HEK293 (cell line): ENCODE measurements around the gene SLC48A1.
A peak's percentile ranks its signal among the peaks of the same experiment; 100 is the strongest.

Experiments
- CTCF ChIA-PET: fragments of 350-600 bp; formaldehyde crosslinking; extraction: SDS; loops from one replicate; lab custom pipeline; 2021; ENCODE audit warnings: antibody characterized with exemption; lab: Yijun Ruan, JAX
- POLR2A ChIA-PET: fragments of 300-600 bp; formaldehyde crosslinking; extraction: SDS; loops from one replicate; lab custom pipeline; 2020; ENCODE audit warnings: antibody characterized with exemption, inconsistent platforms; lab: Yijun Ruan, JAX
- H3K27ac ChIP-seq: fragments of 200-500 bp; sonication (Bioruptor generic); 2 replicates; pipeline ENCODE4 v1.5.1; 2014; ENCODE audit warnings: low read depth, low read length, control low read depth, inconsistent platforms; ENCODE audit errors: extremely low read depth
- H3K36me3 ChIP-seq, 2 experiments: fragments of 200-500 bp in 1 of 2; sonication (Bioruptor generic) in 1 of 2; 1 replicate in 1 of 2; 2 replicates in 1 of 2; pipeline ENCODE4 v1.5.1; 2014 to 2017; ENCODE audit warnings: inconsistent platforms in 2 of 2, low read length in 2 of 2; ENCODE audit not compliant: control insufficient read depth in 2 of 2, insufficient read depth in 1 of 2
- H3K4me1 ChIP-seq: fragments of 200-500 bp; sonication (Bioruptor generic); 2 replicates; pipeline ENCODE4 v1.5.1; 2014; ENCODE audit warnings: mild to moderate bottlenecking, low read length, inconsistent platforms; ENCODE audit not compliant: control insufficient read depth, insufficient read depth
- H3K4me3 ChIP-seq: 2 replicates; pipeline ENCODE4 v1.5.1; 2011; ENCODE audit warnings: low read depth, mild to moderate bottlenecking, control low read depth, low read length, moderate library complexity
- H3K9me3 ChIP-seq: fragments of 200-500 bp; sonication (Bioruptor generic); 2 replicates; pipeline ENCODE4 v1.5.1; 2014; ENCODE audit warnings: low read depth, low read length, inconsistent platforms; ENCODE audit not compliant: control insufficient read depth, insufficient read depth
- CTCF ChIP-seq: fragments of 450-650 bp; formaldehyde crosslinking; IDR thresholded peaks from 2 replicates; pipeline ENCODE4 v1.5.1; 2016; ENCODE audit warnings: missing biosample characterization, missing genetic modification characterization
- GLIS1 ChIP-seq: fragments of 450-650 bp; formaldehyde crosslinking; IDR thresholded peaks from 2 replicates; pipeline ENCODE4 v1.5.1; 2016; ENCODE audit warnings: missing biosample characterization, missing genetic modification characterization
- KLF16 ChIP-seq: fragments of 450-650 bp; formaldehyde crosslinking; IDR thresholded peaks from 2 replicates; pipeline ENCODE4 v1.5.1; 2017; ENCODE audit warnings: missing biosample characterization, missing genetic modification characterization
- PRDM1 ChIP-seq: fragments of 450-650 bp; formaldehyde crosslinking; IDR thresholded peaks from 2 replicates; pipeline ENCODE4; 2016; ENCODE audit warnings: missing biosample characterization, missing genetic modification characterization
- YY1 ChIP-seq: fragments of 450-650 bp; formaldehyde crosslinking; IDR thresholded peaks from 2 replicates; pipeline ENCODE4 v1.5.1; 2018; ENCODE audit warnings: missing biosample characterization, missing genetic modification characterization
- ZEB2 ChIP-seq: fragments of 450-650 bp; formaldehyde crosslinking; IDR thresholded peaks from 2 replicates; pipeline ENCODE4 v1.5.1; 2016; ENCODE audit warnings: missing biosample characterization, missing genetic modification characterization
- ZFP69B ChIP-seq: fragments of 450-650 bp; formaldehyde crosslinking; IDR thresholded peaks from 2 replicates; pipeline ENCODE4 v1.5.1; 2016; ENCODE audit warnings: missing biosample characterization, missing genetic modification characterization
- ZNF155 ChIP-seq: fragments of 450-650 bp; formaldehyde crosslinking; IDR thresholded peaks from 2 replicates; pipeline ENCODE4 v1.5.1; 2016; ENCODE audit warnings: missing biosample characterization, missing genetic modification characterization
- ZNF214 ChIP-seq: fragments of 450-650 bp; formaldehyde crosslinking; IDR thresholded peaks from 2 replicates; pipeline ENCODE4 v1.5.1; 2017; ENCODE audit warnings: missing biosample characterization, mild to moderate bottlenecking, missing genetic modification characterization, borderline replicate concordance
- ZNF223 ChIP-seq: fragments of 450-650 bp; formaldehyde crosslinking; IDR thresholded peaks from 2 replicates; pipeline ENCODE4 v1.5.1; 2016; ENCODE audit warnings: missing biosample characterization, missing genetic modification characterization
- ZNF311 ChIP-seq: fragments of 450-650 bp; formaldehyde crosslinking; IDR thresholded peaks from 2 replicates; pipeline ENCODE4 v1.5.1; 2017; ENCODE audit warnings: missing biosample characterization, missing genetic modification characterization, borderline replicate concordance
- ZNF48 ChIP-seq: fragments of 450-650 bp; formaldehyde crosslinking; IDR thresholded peaks from 2 replicates; pipeline ENCODE4 v1.5.1; 2016; ENCODE audit warnings: missing biosample characterization, missing genetic modification characterization
- ZNF513 ChIP-seq: fragments of 450-650 bp; IDR thresholded peaks from 2 replicates; pipeline ENCODE4 v1.5.1; 2018; ENCODE audit warnings: missing biosample characterization, missing genetic modification characterization
- ZNF514 ChIP-seq: fragments of 450-650 bp; formaldehyde crosslinking; IDR thresholded peaks from 2 replicates; pipeline ENCODE4 v1.5.1; 2016; ENCODE audit warnings: missing biosample characterization, missing genetic modification characterization
- ZNF560 ChIP-seq: fragments of 450-650 bp; formaldehyde crosslinking; IDR thresholded peaks from 2 replicates; pipeline ENCODE4 v1.5.1; 2017; ENCODE audit warnings: missing biosample characterization, missing genetic modification characterization, borderline replicate concordance
- ZNF561 ChIP-seq: fragments of 450-650 bp; IDR thresholded peaks from 2 replicates; pipeline ENCODE4 v1.5.1; 2018; ENCODE audit warnings: missing biosample characterization, missing genetic modification characterization, borderline replicate concordance
- ZNF596 ChIP-seq: fragments of 450-650 bp; IDR thresholded peaks from 2 replicates; pipeline ENCODE4 v1.5.0; 2018; ENCODE audit warnings: missing biosample characterization, mild to moderate bottlenecking, missing genetic modification characterization, moderate library complexity
- ZNF623 ChIP-seq: fragments of 450-650 bp; formaldehyde crosslinking; IDR thresholded peaks from 2 replicates; pipeline ENCODE4 v1.5.1; 2016; ENCODE audit warnings: missing biosample characterization, missing genetic modification characterization
- ZNF654 ChIP-seq: fragments of 450-650 bp; formaldehyde crosslinking; IDR thresholded peaks from 2 replicates; pipeline ENCODE4 v1.5.1; 2016; ENCODE audit warnings: low read depth, missing biosample characterization, missing genetic modification characterization
- ZNF660 ChIP-seq: fragments of 450-650 bp; IDR thresholded peaks from 2 replicates; pipeline ENCODE4 v1.5.1; 2018; ENCODE audit warnings: missing biosample characterization, mild to moderate bottlenecking, missing genetic modification characterization
- ZNF768 ChIP-seq: fragments of 450-650 bp; formaldehyde crosslinking; IDR thresholded peaks from 2 replicates; pipeline ENCODE4 v1.5.1; 2018; ENCODE audit warnings: missing biosample characterization, mild to moderate bottlenecking, missing genetic modification characterization
- ZSCAN30 ChIP-seq: fragments of 450-650 bp; IDR thresholded peaks from 2 replicates; pipeline ENCODE4 v1.5.1; 2018; ENCODE audit warnings: missing biosample characterization, mild to moderate bottlenecking, missing genetic modification characterization, moderate library complexity
- TF ChIP-seq, protein P1 (sequence below): fragments of 450-650 bp; formaldehyde crosslinking; IDR thresholded peaks from 2 replicates; pipeline ENCODE4 v1.5.1; 2017; ENCODE audit warnings: missing biosample characterization, mild to moderate bottlenecking, missing genetic modification characterization, moderate library complexity
- TF ChIP-seq, protein P2 (sequence below): fragments of 450-650 bp; formaldehyde crosslinking; IDR thresholded peaks from 2 replicates; pipeline ENCODE4 v1.5.1; 2016; ENCODE audit warnings: missing biosample characterization, missing genetic modification characterization, low read depth
- TF ChIP-seq, protein P3 (sequence below): IDR thresholded peaks from 2 replicates; pipeline ENCODE4 v1.6.1; 2011; ENCODE audit warnings: mild to moderate bottlenecking, low read depth, low read length, borderline replicate concordance

SLC48A1 gene

GRCh38 chr12:47743311-47743860, 29.7 kb upstream of the SLC48A1 start:
- POLR2A ChIA-PET = interaction anchor here (1.0 to 4.0 kb wide), 6 partner anchors 24 to 162 kb away, joined by 3 to 34 read pairs (median 4); partner anchors contain the start of gene VDR
- CTCF ChIA-PET = interaction anchor here (0.7 to 13.5 kb wide), 28 partner anchors 14 to 439 kb away, joined by 3 to 784 read pairs (median 5); partner anchors contain the start of genes ENDOU, HDAC7, RAPGEF3 and SLC48A1
- TF ChIP-seq GLIS1 (tag by site-specific recombination) (0 out of 2 replicates have a peak, but pooled peaks have one; percentile 3), ZNF561 (tag by site-specific recombination) (no peak)
- TF ChIP-seq, all 188 proteins: peak for 1
- H3K9me3 ChIP-seq = no peaks in the 10 kb centered on the region
- H3K4me3 ChIP-seq = no peak overlapping the region
- no peaks in the 10 kb centered on the region for H3K36me3 ChIP-seq
- H3K4me1 ChIP-seq = no peaks in the 10 kb centered on the region
- no peak overlapping the region for H3K27ac ChIP-seq

DNA sequence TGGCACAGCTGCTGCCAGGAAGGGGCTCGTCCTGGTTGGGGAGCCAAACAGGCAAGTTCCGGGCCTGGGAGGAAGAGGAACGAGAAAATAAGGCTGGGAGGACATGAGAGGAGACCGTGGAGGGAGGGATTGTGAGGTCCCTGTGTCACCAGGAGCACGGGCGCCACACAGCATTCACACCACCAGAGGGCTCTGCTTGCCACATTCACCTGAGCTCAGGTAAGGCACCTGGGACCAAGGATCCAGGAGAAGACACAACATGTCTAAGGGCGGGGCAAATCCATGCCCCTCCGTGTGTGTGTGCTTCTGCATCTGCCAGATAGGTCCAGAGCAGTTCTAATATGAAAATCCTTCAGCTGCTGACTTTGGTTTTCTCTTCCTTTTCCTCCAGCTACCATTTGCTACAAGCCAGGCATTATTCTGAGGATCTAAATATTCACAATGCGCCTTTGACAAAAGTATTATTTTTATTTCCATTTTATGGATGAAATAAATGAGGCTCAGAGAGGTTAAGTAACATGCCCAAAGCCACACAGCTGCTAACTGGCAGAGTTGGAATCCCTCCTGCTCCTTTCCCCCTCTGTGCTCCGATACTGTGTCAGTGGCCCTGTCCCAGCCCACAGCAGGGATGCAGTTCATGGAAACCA, 28.9 kb upstream of the SLC48A1 start:
- Histone ChIP-seq H3K4me3 (no peak overlapping the region), H3K9me3 (no peaks in the 10 kb centered on the region), H3K36me3 (no peaks in the 10 kb centered on the region), H3K27ac (no peak overlapping the region), H3K4me1 (no peaks in the 10 kb centered on the region)
- POLR2A ChIA-PET = interaction anchor here (1.1 to 4.0 kb wide), 4 partner anchors 23 to 161 kb away, joined by 3 to 34 read pairs (median 6); partner anchors contain the start of gene VDR
- CTCF ChIA-PET = interaction anchor here (0.6 to 13.5 kb wide), 22 partner anchors 8 to 457 kb away, joined by 3 to 784 read pairs (median 4); partner anchors contain the start of genes ENDOU, HDAC7, RAPGEF3 and SLC48A1
- TF ChIP-seq ZNF654 (tag by site-specific recombination) = peak; percentile 56
- TF ChIP-seq ZNF514 (tag by site-specific recombination) = no peak
- no peak for TF ChIP-seq ZNF623 (tag by site-specific recombination)
- no peak for TF ChIP-seq KLF16 (tag by site-specific recombination)
- TF ChIP-seq ZFP69B = no peak
- TF ChIP-seq PRDM1 (tag by site-specific recombination) = no peak
- peak; percentile 87; the same call in 1 of the 2 replicates for TF ChIP-seq ZNF768 (tag by site-specific recombination)
- peak; percentile 93 for TF ChIP-seq ZEB2 (tag by site-specific recombination)
- TF ChIP-seq YY1 (tag by site-specific recombination) = no peak
- no peak for TF ChIP-seq ZNF596 (tag by site-specific recombination)
- TF ChIP-seq, protein P1, sequence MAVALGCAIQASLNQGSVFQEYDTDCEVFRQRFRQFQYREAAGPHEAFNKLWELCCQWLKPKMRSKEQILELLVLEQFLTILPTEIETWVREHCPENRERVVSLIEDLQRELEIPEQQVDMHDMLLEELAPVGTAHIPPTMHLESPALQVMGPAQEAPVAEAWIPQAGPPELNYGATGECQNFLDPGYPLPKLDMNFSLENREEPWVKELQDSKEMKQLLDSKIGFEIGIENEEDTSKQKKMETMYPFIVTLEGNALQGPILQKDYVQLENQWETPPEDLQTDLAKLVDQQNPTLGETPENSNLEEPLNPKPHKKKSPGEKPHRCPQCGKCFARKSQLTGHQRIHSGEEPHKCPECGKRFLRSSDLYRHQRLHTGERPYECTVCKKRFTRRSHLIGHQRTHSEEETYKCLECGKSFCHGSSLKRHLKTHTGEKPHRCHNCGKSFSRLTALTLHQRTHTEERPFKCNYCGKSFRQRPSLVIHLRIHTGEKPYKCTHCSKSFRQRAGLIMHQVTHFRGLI (tag by site-specific recombination) = no peak
- TF ChIP-seq ZNF155 = no peak
- TF ChIP-seq, protein P2, sequence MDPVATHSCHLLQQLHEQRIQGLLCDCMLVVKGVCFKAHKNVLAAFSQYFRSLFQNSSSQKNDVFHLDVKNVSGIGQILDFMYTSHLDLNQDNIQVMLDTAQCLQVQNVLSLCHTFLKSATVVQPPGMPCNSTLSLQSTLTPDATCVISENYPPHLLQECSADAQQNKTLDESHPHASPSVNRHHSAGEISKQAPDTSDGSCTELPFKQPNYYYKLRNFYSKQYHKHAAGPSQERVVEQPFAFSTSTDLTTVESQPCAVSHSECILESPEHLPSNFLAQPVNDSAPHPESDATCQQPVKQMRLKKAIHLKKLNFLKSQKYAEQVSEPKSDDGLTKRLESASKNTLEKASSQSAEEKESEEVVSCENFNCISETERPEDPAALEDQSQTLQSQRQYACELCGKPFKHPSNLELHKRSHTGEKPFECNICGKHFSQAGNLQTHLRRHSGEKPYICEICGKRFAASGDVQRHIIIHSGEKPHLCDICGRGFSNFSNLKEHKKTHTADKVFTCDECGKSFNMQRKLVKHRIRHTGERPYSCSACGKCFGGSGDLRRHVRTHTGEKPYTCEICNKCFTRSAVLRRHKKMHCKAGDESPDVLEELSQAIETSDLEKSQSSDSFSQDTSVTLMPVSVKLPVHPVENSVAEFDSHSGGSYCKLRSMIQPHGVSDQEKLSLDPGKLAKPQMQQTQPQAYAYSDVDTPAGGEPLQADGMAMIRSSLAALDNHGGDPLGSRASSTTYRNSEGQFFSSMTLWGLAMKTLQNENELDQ (tag by site-specific recombination) = no peak
- TF ChIP-seq ZNF223 = no peak
- no peak for TF ChIP-seq ZNF214 (tag by site-specific recombination)
- TF ChIP-seq ZNF311 (tag by site-specific recombination) = no peak
- TF ChIP-seq ZSCAN30 (tag by site-specific recombination) = no peak
- no peak for TF ChIP-seq ZNF660
- TF ChIP-seq ZNF48 = no peak
- peak; percentile 51; the same call in 1 of the 2 replicates for TF ChIP-seq CTCF (tag by site-specific recombination)
- TF ChIP-seq, protein P3, sequence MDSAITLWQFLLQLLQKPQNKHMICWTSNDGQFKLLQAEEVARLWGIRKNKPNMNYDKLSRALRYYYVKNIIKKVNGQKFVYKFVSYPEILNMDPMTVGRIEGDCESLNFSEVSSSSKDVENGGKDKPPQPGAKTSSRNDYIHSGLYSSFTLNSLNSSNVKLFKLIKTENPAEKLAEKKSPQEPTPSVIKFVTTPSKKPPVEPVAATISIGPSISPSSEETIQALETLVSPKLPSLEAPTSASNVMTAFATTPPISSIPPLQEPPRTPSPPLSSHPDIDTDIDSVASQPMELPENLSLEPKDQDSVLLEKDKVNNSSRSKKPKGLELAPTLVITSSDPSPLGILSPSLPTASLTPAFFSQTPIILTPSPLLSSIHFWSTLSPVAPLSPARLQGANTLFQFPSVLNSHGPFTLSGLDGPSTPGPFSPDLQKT = no peak
- TF ChIP-seq ZNF560 (tag by site-specific recombination) = no peak
- no peak for TF ChIP-seq ZNF513
